Thyroid gland (tissue), 4 donors: Measurements from ENCODE around the gene NF1. TPM values are rescaled to one million over a fixed set of nuclear protein-coding genes. Genes with fewer than 3 reads are reported as not detected.

Experiments
- DNase-seq, 2 donors: peaks; one replicate each; pipeline ENCODE4 v3.0.0-alpha.2; 2019
- H3K27ac ChIP-seq, 3 donors: fragments of 200-600 bp; sonication (generic); 1 replicate in 2 of 3; 2 replicates in 1 of 3; pipeline ENCODE4 v1.5.1; 2016 to 2019; ENCODE audit warnings: mild to moderate bottlenecking in 1 of 3, moderate library complexity in 1 of 3
- H3K27me3 ChIP-seq: fragments of 200-600 bp; sonication (generic); one replicate; pipeline ENCODE4 v1.5.1; 2019
- H3K36me3 ChIP-seq, 2 donors: fragments of 200-600 bp; sonication (generic); one replicate each; pipeline ENCODE4 v1.5.1; 2016 to 2019
- H3K4me1 ChIP-seq, 2 donors: fragments of 200-600 bp; sonication (generic); one replicate each; pipeline ENCODE4 v1.5.1; 2017 to 2019
- H3K4me3 ChIP-seq, 3 donors: fragments of 200-600 bp; sonication (generic); replicated peaks in 1 of 3; 1 replicate in 2 of 3; 2 replicates in 1 of 3; pipeline ENCODE4 v1.5.1; 2016; ENCODE audit warnings: mild to moderate bottlenecking in 1 of 3
- H3K9me3 ChIP-seq: fragments of 200-600 bp; sonication (generic); one replicate; pipeline ENCODE4 v1.5.1; 2017
- CTCF ChIP-seq, 6 experiments: fragments of 200-600 bp in 3 of 6; fragments of 450-650 bp in 3 of 6; sonication (generic) in 3 of 6; IDR thresholded peaks; one replicate each; pipeline ENCODE4 v1.5.1; 2016 to 2019; ENCODE audit warnings: antibody characterized with exemption in 6 of 6, mild to moderate bottlenecking in 2 of 6, inconsistent platforms in 1 of 6, moderate library complexity in 1 of 6
- POLR2A ChIP-seq, 2 donors: fragments of 450-650 bp; IDR thresholded peaks; one replicate each; pipeline ENCODE4 v1.6.1; 2017; ENCODE audit warnings: antibody characterized with exemption in 2 of 2, mild to moderate bottlenecking in 2 of 2, moderate library complexity in 1 of 2
- WGBS, 2 donors: methylation state at CpG; one replicate each; pipeline ENCODE4 v1.1.5; 2017; 5-methylcytosine and 5-hydroxymethylcytosine counted together
- intact Hi-C: fragments of 100-400 bp; cut with DNase I; formaldehyde crosslinking; loops from one replicate; pipeline ENCODE4 v1.15.1; 2023
- total RNA-seq, 4 donors: library from RNA; depleted of rRNA; stranded (reverse); fragments of >200 nt; gene quantifications; one replicate each; pipeline ENCODE4 v1.2.3, GENCODE V29; 2016

NF1 gene
- total RNA-seq, 4 donors from 2014 or later: 102 to 208 (median 129) TPM

GRCh38 chr17:31113939-31114338 is 19.2 kb downstream of the NF1 start:
- no peak overlapping the region for H3K4me3 ChIP-seq
- WGBS, 2 donors: 93 to 95% methylated on average over 4 of the region's 4 CpGs
- no peak for DNase-seq
- no peak for TF ChIP-seq POLR2A (IDR thresholded peaks at IDR 0.05)
- TF ChIP-seq CTCF (IDR thresholded peaks at IDR 0.05): no peak
- H3K4me1 ChIP-seq: peaks cover 30 to 44% of the 10 kb centered on the region in 2 donors
- H3K9me3 ChIP-seq: no peaks in the 10 kb centered on the region
- H3K27me3 ChIP-seq: no peaks in the 10 kb centered on the region
- peak overlapping the region; percentile 40 to 59 (median 46) for H3K27ac ChIP-seq
- intact Hi-C loops: no loop called here
- no peaks in the 10 kb centered on the region for H3K36me3 ChIP-seq

DNA sequence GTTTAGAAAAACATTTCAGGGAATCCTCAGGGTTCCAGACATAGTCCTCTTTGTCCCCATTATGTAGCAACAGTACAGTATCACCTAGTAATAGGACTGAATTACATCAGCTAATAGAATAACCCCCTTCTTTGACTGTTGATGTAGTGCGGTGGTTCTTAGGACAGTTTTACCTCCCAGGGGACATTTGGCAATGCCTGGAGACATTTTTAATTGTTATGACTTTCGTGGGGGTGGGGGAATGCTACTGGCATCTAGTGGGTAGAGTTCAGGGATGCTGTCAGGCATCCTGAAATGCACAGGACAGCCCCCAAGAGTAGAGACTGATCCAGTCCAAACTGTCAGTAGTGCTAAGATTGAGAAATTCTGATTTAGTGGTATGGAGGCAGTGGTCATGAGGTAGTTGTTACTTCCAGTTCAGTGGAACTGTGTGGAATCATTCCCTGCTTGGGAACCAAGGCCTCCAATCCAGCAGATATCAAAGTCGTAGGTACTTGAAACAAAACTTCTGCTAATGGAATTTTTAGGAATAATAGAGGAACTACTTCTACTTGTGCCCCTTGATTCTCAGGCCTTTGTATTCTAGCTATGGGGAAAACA is 20.3 kb downstream of the NF1 start:
- no peak overlapping the region for H3K4me3 ChIP-seq
- intact Hi-C loops: no loop called here
- H3K4me1 ChIP-seq: peaks cover 28 to 41% of the 10 kb centered on the region in 2 donors
- H3K27me3 ChIP-seq: no peaks in the 10 kb centered on the region
- no peaks in the 10 kb centered on the region for H3K9me3 ChIP-seq
- 73 to 93% methylated on average over 3 of the region's 3 CpGs for WGBS, 2 donors
- H3K27ac ChIP-seq: no peak overlapping the region
- TF ChIP-seq CTCF (IDR thresholded peaks at IDR 0.05): no peak
- TF ChIP-seq POLR2A (IDR thresholded peaks at IDR 0.05): no peak
- no peaks in the 10 kb centered on the region for H3K36me3 ChIP-seq
- DNase-seq: no peak

- Histone ChIP-seq H3K27ac (no peak overlapping the region), H3K4me3 (no peak overlapping the region), H3K4me1 (peaks cover 21 to 33% of the 10 kb centered on the region in 2 donors), H3K27me3 (no peaks in the 10 kb centered on the region), H3K9me3 (no peaks in the 10 kb centered on the region), H3K36me3 (no peaks in the 10 kb centered on the region)
- no peak for DNase-seq
- TF ChIP-seq POLR2A (IDR thresholded peaks at IDR 0.05) (no peak), CTCF (IDR thresholded peaks at IDR 0.05) (no peak)
- 90 to 95% methylated on average over 4 of the region's 4 CpGs for WGBS, 2 donors
- intact Hi-C loops: no loop called here
Measured at GRCh38 chr17:31116167-31116566, 21.4 kb downstream of the NF1 start.

DNA sequence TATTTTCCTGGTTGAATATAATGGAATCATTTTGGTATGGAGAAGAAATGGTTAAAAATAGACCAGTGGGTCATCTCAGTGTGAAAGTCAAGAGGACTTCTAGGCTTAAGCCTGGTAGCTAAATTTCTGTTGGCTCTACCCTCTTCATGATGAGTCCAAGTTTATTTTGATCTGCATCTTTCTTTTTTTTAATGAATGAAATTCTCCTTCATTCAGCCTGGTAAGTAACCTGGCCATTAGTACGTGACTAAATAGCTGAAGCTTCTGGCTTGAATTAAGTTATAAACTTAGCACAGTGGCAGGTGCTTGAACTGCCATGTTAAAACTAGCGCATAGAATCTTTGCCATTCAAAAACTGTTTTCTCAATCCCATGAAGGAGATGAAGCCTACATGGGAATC is 28.0 kb downstream of the NF1 start:
- H3K4me3 ChIP-seq: no peak overlapping the region
- no peaks in the 10 kb centered on the region for H3K9me3 ChIP-seq
- intact Hi-C loops: no loop called here
- no peak overlapping the region for H3K27ac ChIP-seq
- no peaks in the 10 kb centered on the region for H3K36me3 ChIP-seq
- no peak for TF ChIP-seq CTCF (IDR thresholded peaks at IDR 0.05)
- no peak for TF ChIP-seq POLR2A (IDR thresholded peaks at IDR 0.05)
- WGBS, 2 donors: 79 to 82% methylated on average over 2 of the region's 2 CpGs
- H3K4me1 ChIP-seq: peaks cover 5 to 11% of the 10 kb centered on the region in 2 donors
- no peak for DNase-seq
- H3K27me3 ChIP-seq: no peaks in the 10 kb centered on the region

DNA sequence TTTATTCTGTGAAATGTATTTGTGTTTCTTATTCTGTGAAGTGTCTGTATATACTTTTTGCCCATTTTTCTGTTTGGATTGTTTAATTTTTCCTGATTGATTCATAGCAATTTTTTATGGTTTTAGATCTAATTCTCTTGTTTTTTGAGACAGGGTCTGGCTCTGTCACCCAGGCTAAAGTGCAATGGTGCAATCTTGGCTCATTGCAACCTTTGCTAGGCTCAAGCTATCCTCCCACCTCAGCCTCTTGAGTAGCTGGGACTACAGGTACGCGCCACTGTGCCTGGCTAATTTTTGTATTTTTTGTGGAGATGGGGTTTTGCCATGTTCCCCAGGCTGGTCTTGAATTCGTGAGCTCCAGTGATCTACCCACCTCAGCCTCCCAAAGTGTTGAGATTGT is 31.5 kb downstream of the NF1 start:
- H3K27me3 ChIP-seq: no peaks in the 10 kb centered on the region
- no peak for DNase-seq
- WGBS, 2 donors: 89 to 94% methylated on average over 3 of the region's 3 CpGs
- H3K36me3 ChIP-seq: no peaks in the 10 kb centered on the region
- intact Hi-C loops: no loop called here
- H3K4me1 ChIP-seq: peaks cover 17 to 24% of the 10 kb centered on the region in 2 donors
- H3K4me3 ChIP-seq: no peak overlapping the region
- TF ChIP-seq CTCF (IDR thresholded peaks at IDR 0.05): no peak
- TF ChIP-seq POLR2A (IDR thresholded peaks at IDR 0.05): no peak
- H3K9me3 ChIP-seq: no peaks in the 10 kb centered on the region
- no peak overlapping the region for H3K27ac ChIP-seq
